ENCODE results near the gene CLIC5. TPM values are rescaled to one million over a fixed set of nuclear protein-coding genes. Genes with fewer than 3 reads are reported as not detected.

CLIC5 gene
- total RNA-seq, 2 experiments from 2014 or later = 0.03 to 0.08 TPM

GRCh38 chr6:45987856-45988255 lies 27.8 kb downstream of the CLIC5 start:
- Histone ChIP-seq H3K9me2 (ENCODE audit: insufficient read depth, low read length) (no peaks in the 10 kb centered on the region), H3K9me3 (ENCODE audit: low read length) (no peaks in the 10 kb centered on the region), H3K4me1 (ENCODE audit: insufficient read depth, low read length, poor library complexity, severe bottlenecking) (no peaks in the 10 kb centered on the region), H4K20me1 (ENCODE audit: insufficient read depth, low read length) (no peaks in the 10 kb centered on the region), H3K27ac (ENCODE audit: low read depth, low read length, poor library complexity, severe bottlenecking) (no peak overlapping the region), H3K4me3 (ENCODE audit: low read depth, low read length, poor library complexity, severe bottlenecking) (no peak overlapping the region), H2AFZ (ENCODE audit: low read length) (no peak overlapping the region), H3K36me3 (ENCODE audit: insufficient read depth, low read length) (no peaks in the 10 kb centered on the region), H3K4me2 (ENCODE audit: low read length) (no peak overlapping the region), H3K79me2 (ENCODE audit: insufficient read depth, low read depth, low read length) (no peaks in the 10 kb centered on the region)
- DNase-seq (ENCODE audit: low spot score) = no peak
- BruUV-seq (replicated peaks) = no TSS peak
- ChIA-PET CTCF (ENCODE audit: unreplicated experiment) (no interaction called here), POLR2A (no interaction called here)
- intact Hi-C loops (cut with micrococcal nuclease; ENCODE audit: unreplicated experiment) = no loop called here
- TF ChIP-seq CTCF (conservative IDR thresholded peaks at IDR 0.05; ENCODE audit: low read length) (no peak), EZH2phosphoT487 (IDR thresholded peaks at IDR 0.05; ENCODE audit: borderline replicate concordance, low read depth, low read length) (no peak)

- H3K36me3 ChIP-seq (ENCODE audit: insufficient read depth, low read length) = no peaks in the 10 kb centered on the region
- H4K20me1 ChIP-seq (ENCODE audit: insufficient read depth, low read length) = no peaks in the 10 kb centered on the region
- no peaks in the 10 kb centered on the region for H3K9me3 ChIP-seq (ENCODE audit: low read length)
- no peak for TF ChIP-seq EZH2phosphoT487 (IDR thresholded peaks at IDR 0.05; ENCODE audit: borderline replicate concordance, low read depth, low read length)
- TF ChIP-seq CTCF (conservative IDR thresholded peaks at IDR 0.05; ENCODE audit: low read length) = no peak
- H3K4me1 ChIP-seq (ENCODE audit: insufficient read depth, low read length, poor library complexity, severe bottlenecking) = no peaks in the 10 kb centered on the region
- no peak overlapping the region for H2AFZ ChIP-seq (ENCODE audit: low read length)
- no peaks in the 10 kb centered on the region for H3K79me2 ChIP-seq (ENCODE audit: insufficient read depth, low read depth, low read length)
- H3K27ac ChIP-seq (ENCODE audit: low read depth, low read length, poor library complexity, severe bottlenecking) = no peak overlapping the region
- ChIA-PET POLR2A (interaction anchor here (0.6 kb wide), 1 partner anchor 956 kb away, joined by 3 read pairs; no protein-coding TSS in a partner anchor), CTCF (ENCODE audit: unreplicated experiment) (no interaction called here)
- H3K4me3 ChIP-seq (ENCODE audit: low read depth, low read length, poor library complexity, severe bottlenecking) = no peak overlapping the region
- intact Hi-C loops (cut with micrococcal nuclease; ENCODE audit: unreplicated experiment) = no loop called here
- DNase-seq (ENCODE audit: low spot score) = no peak
- no peaks in the 10 kb centered on the region for H3K9me2 ChIP-seq (ENCODE audit: insufficient read depth, low read length)
- no TSS peak for BruUV-seq (replicated peaks)
- no peak overlapping the region for H3K4me2 ChIP-seq (ENCODE audit: low read length)
Observed at GRCh38 chr6:45986746-45987274, 28.9 kb downstream of the CLIC5 start.

DNA sequence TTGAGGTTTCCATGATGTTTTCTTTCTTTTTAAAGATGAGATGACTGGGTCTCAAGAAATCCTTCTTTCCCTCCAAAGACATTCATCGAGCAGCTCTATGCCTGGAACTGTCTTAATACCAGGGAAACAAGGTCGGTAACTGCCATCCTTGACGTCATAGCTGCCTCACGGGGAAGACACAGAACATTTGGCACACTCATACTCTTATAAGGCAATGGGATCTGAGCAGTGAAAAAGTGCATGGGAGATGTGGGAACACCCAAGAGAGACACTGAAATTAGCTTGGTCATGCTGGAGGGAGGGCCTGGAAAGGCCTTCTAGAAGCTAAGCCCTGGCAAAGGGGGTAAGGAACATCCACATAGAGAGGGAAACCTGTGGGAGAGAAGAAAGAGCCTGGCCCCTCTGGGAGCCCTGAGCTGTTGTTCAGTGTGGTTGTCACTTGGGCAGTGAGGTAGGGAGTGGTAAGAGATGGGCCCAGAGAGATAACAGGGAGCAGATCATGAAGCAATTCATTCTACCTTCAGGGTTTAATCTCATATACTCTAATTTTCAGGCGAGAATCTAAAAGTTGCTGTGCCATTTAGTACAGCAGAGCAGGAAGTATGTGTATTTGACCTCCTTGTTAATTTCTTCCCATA lies 30.8 kb downstream of the CLIC5 start:
- Histone ChIP-seq H3K4me1 (ENCODE audit: insufficient read depth, low read length, poor library complexity, severe bottlenecking) (no peaks in the 10 kb centered on the region), H3K9me2 (ENCODE audit: insufficient read depth, low read length) (no peaks in the 10 kb centered on the region), H3K4me2 (ENCODE audit: low read length) (no peak overlapping the region), H3K27ac (ENCODE audit: low read depth, low read length, poor library complexity, severe bottlenecking) (no peak overlapping the region), H3K4me3 (ENCODE audit: low read depth, low read length, poor library complexity, severe bottlenecking) (no peak overlapping the region), H3K79me2 (ENCODE audit: insufficient read depth, low read depth, low read length) (no peaks in the 10 kb centered on the region), H3K9me3 (ENCODE audit: low read length) (no peaks in the 10 kb centered on the region), H3K36me3 (ENCODE audit: insufficient read depth, low read length) (no peaks in the 10 kb centered on the region), H4K20me1 (ENCODE audit: insufficient read depth, low read length) (no peaks in the 10 kb centered on the region), H2AFZ (ENCODE audit: low read length) (no peak overlapping the region)
- ChIA-PET POLR2A (interaction anchor here (0.9 to 1.0 kb wide), 2 partner anchors 12 to 40 kb away, joined by 3 read pairs; no protein-coding TSS in a partner anchor), CTCF (ENCODE audit: unreplicated experiment) (no interaction called here)
- BruUV-seq (replicated peaks) = no TSS peak
- intact Hi-C loops (cut with micrococcal nuclease; ENCODE audit: unreplicated experiment) = no loop called here
- TF ChIP-seq CTCF (conservative IDR thresholded peaks at IDR 0.05; ENCODE audit: low read length) = no peak
- TF ChIP-seq EZH2phosphoT487 (IDR thresholded peaks at IDR 0.05; ENCODE audit: borderline replicate concordance, low read depth, low read length) = no peak
- DNase-seq (ENCODE audit: low spot score) = no peak
